NT2/D1 (cell line): ENCODE measurements around the gene THSD7A.

Experiments used
- SUZ12 ChIP-seq: IDR thresholded peaks from 2 replicates; pipeline ENCODE4 v1.6.1; 2011; ENCODE audit not compliant: insufficient read length, insufficient read depth; ENCODE audit errors: extremely low read depth
- ZNF274 ChIP-seq: IDR thresholded peaks from 2 replicates; pipeline ENCODE4 v1.6.1; 2011; ENCODE audit warnings: mild to moderate bottlenecking, low read depth, low read length

- no peak for TF ChIP-seq SUZ12
- no peak for TF ChIP-seq ZNF274
These were observed 176.4 kb downstream of the THSD7A start for GRCh38 chr7:11655642-11656041.
